ENCODE measurements around the gene ZNF479. TPM values are rescaled to one million over a fixed set of nuclear protein-coding genes. Genes with fewer than 3 reads are reported as not detected.
"Not testable (repeated sequence)": the region's sequence is repeated elsewhere in the genome, so short reads cannot be mapped to it uniquely, and the experiment has no call there.

Gene ZNF479
- total RNA-seq (not detected in 2 replicates), polyA plus RNA-seq (not detected in 2 replicates)

GRCh38 chr7:57132336-57132735 is at the start of gene ZNF479:
ZNF479 (minus strand) TSS chr7:57132436; CDS start chr7:57132324, 112 bp downstream.
- not testable (repeated sequence) for H3K4me1 ChIP-seq (ENCODE audit: insufficient read depth); H3K4me2 ChIP-seq; H3K9me2 ChIP-seq (replicated peaks; ENCODE audit: insufficient read depth); H4K20me1 ChIP-seq (ENCODE audit: insufficient read depth, poor library complexity, severe bottlenecking); H3K79me2 ChIP-seq; H3K27ac ChIP-seq; H3K4me3 ChIP-seq; H3K36me3 ChIP-seq (replicated peaks; ENCODE audit: insufficient read depth, low read depth); H2AFZ ChIP-seq; H3K9me3 ChIP-seq (ENCODE audit: low read depth); DNase-seq (ENCODE audit: low spot score); H3K27me3 ChIP-seq
- WGBS (ENCODE audit: low lambda C conversion rate, missing lambda C conversion rate) = 89% methylated on average over 6 of the region's 6 CpGs

- H3K36me3 ChIP-seq (replicated peaks; ENCODE audit: insufficient read depth, low read depth) = no peaks in the 10 kb centered on the region
- no peaks in the 10 kb centered on the region for H3K27me3 ChIP-seq
- H3K4me2 ChIP-seq = no peak overlapping the region
- H3K9me2 ChIP-seq (replicated peaks; ENCODE audit: insufficient read depth) = no peaks in the 10 kb centered on the region
- H3K79me2 ChIP-seq = no peaks in the 10 kb centered on the region
- no peak overlapping the region for H2AFZ ChIP-seq
- H3K4me1 ChIP-seq (ENCODE audit: insufficient read depth) = no peaks in the 10 kb centered on the region
- no peak overlapping the region for H3K4me3 ChIP-seq
- 83% methylated on average over 1 of the region's 4 CpGs for WGBS (ENCODE audit: low lambda C conversion rate, missing lambda C conversion rate)
- TF ChIP-seq CTCF (IDR thresholded peaks at IDR 0.05; ENCODE audit: poor library complexity) (no peak), EZH2phosphoT487 (IDR thresholded peaks at IDR 0.05; ENCODE audit: low read depth, severe bottlenecking, unreplicated experiment) (no peak), EZH2 (IDR thresholded peaks at IDR 0.05; ENCODE audit: borderline replicate concordance) (no peak)
- DNase-seq (ENCODE audit: low spot score) = no peak
- no peaks in the 10 kb centered on the region for H3K9me3 ChIP-seq (ENCODE audit: low read depth)
- no peaks in the 10 kb centered on the region for H4K20me1 ChIP-seq (ENCODE audit: insufficient read depth, poor library complexity, severe bottlenecking)
- H3K27ac ChIP-seq = no peak overlapping the region
These were observed 49.8 kb upstream of the ZNF479 start for GRCh38 chr7:57182031-57182430.

- no peak for DNase-seq (ENCODE audit: low spot score)
- Histone ChIP-seq H3K36me3 (replicated peaks; ENCODE audit: insufficient read depth, low read depth) (no peaks in the 10 kb centered on the region), H3K9me2 (replicated peaks; ENCODE audit: insufficient read depth) (no peaks in the 10 kb centered on the region), H3K4me2 (no peak overlapping the region), H3K4me3 (no peak overlapping the region), H2AFZ (no peak overlapping the region), H3K27me3 (no peaks in the 10 kb centered on the region), H3K27ac (no peak overlapping the region), H3K4me1 (ENCODE audit: insufficient read depth) (no peaks in the 10 kb centered on the region), H3K79me2 (no peaks in the 10 kb centered on the region), H4K20me1 (ENCODE audit: insufficient read depth, poor library complexity, severe bottlenecking) (no peaks in the 10 kb centered on the region), H3K9me3 (ENCODE audit: low read depth) (no peaks in the 10 kb centered on the region)
- 61% methylated on average over 9 of the region's 9 CpGs for WGBS (ENCODE audit: low lambda C conversion rate, missing lambda C conversion rate)
- no peak for TF ChIP-seq CTCF (IDR thresholded peaks at IDR 0.05; ENCODE audit: poor library complexity)
- no peak for TF ChIP-seq EZH2 (IDR thresholded peaks at IDR 0.05; ENCODE audit: borderline replicate concordance)
- TF ChIP-seq EZH2phosphoT487 (IDR thresholded peaks at IDR 0.05; ENCODE audit: low read depth, severe bottlenecking, unreplicated experiment) = no peak
These were observed 49.0 kb upstream of the ZNF479 start for GRCh38 chr7:57181281-57181680.

DNA sequence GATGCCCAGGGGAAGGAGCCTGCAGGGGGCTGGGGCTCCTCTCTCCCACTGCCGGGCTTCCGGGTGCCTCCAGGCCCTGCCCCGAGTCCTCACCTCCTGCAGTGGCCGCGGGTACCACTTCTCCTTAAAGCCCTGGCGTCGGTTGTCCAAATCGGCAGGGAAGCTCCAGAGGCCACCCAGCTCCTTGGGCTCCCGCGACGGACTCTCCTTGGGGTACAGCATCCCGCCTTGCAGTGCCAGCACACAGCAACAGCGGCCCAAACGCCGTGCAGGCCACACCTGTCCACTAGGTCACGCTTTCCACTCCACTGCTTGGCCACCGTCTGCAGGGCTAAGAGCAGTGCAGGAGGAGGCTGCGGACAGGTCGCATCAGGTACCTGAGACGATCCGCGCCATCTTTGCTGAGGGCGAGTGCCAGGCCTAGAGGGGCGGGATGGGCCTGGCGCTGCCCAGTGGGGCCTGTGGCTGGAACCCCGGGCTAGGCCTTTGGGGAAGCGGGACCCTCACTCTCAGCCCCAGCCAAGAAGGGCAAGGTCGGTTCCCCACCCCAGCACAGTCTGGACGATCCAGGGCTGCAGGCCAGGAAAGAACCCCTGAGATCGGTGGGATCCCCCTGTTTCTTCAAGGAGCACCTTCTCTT is 47.7 kb upstream of the ZNF479 start:
- H3K36me3 ChIP-seq (replicated peaks; ENCODE audit: insufficient read depth, low read depth) = no peaks in the 10 kb centered on the region

More for the DNA sequence above, 47.7 kb upstream of the ZNF479 start:
- Histone ChIP-seq H4K20me1 (ENCODE audit: insufficient read depth, poor library complexity, severe bottlenecking) (no peaks in the 10 kb centered on the region), H3K9me3 (ENCODE audit: low read depth) (no peaks in the 10 kb centered on the region), H3K9me2 (replicated peaks; ENCODE audit: insufficient read depth) (no peaks in the 10 kb centered on the region), H3K27ac (no peak overlapping the region), H3K27me3 (no peaks in the 10 kb centered on the region), H3K79me2 (no peaks in the 10 kb centered on the region), H3K4me3 (no peak overlapping the region), H3K4me2 (no peak overlapping the region), H2AFZ (no peak overlapping the region), H3K4me1 (ENCODE audit: insufficient read depth) (no peaks in the 10 kb centered on the region)
- TF ChIP-seq CTCF (IDR thresholded peaks at IDR 0.05; ENCODE audit: poor library complexity) (no peak), EZH2phosphoT487 (IDR thresholded peaks at IDR 0.05; ENCODE audit: low read depth, severe bottlenecking, unreplicated experiment) (no peak), EZH2 (IDR thresholded peaks at IDR 0.05; ENCODE audit: borderline replicate concordance) (no peak)
- WGBS (ENCODE audit: low lambda C conversion rate, missing lambda C conversion rate) = 89% methylated on average over 30 of the region's 30 CpGs
- DNase-seq (ENCODE audit: low spot score) = no peak
